Right forelimb (tissue), 1 donor: ENCODE results near the gene MMEL1.

ENCODE experiments used
- DNase-seq: peaks from one replicate; pipeline ENCODE4 v3.0.0-alpha.2; 2018

The MMEL1 gene

DNA sequence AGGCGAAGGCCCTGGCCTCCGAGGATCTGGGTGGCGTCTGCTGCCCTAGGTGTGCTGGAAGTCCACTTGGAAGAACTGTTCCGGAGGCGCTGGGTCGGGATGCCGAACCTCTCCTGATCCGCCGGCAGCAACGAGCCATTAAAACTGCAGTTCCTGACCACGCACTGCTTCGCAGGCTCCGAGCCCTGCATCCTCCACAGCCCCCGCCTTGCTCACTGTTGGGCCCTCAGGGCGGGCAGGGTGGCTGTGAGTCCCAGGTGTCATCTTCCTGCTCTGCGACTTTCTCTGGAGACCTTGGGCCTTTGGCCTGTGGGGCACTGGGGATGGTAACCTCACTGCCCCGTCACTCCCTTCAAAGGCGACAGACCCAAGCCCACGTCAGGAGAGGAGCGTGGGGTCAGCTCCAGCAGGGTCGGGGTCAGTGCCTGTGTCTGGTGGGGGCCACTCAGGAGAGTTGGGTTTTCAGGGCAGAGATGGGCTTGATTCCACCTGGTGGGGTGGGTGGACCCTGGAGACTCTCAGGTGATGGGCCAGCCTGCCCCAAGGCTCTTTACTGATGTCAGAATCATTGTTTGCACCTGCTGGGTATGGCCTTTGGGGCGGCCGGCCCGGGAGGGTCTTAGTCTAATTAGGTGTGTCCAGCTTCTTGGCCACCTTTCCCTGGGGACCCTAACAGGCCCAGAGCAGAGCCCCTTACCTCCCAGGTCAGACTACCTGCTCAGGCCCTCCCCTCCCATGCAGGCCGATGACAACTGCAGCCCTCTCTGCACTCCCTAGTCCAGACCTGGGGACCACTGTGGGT is 43.2 kb downstream of the MMEL1 start:
- peak; percentile 23 for DNase-seq

DNA sequence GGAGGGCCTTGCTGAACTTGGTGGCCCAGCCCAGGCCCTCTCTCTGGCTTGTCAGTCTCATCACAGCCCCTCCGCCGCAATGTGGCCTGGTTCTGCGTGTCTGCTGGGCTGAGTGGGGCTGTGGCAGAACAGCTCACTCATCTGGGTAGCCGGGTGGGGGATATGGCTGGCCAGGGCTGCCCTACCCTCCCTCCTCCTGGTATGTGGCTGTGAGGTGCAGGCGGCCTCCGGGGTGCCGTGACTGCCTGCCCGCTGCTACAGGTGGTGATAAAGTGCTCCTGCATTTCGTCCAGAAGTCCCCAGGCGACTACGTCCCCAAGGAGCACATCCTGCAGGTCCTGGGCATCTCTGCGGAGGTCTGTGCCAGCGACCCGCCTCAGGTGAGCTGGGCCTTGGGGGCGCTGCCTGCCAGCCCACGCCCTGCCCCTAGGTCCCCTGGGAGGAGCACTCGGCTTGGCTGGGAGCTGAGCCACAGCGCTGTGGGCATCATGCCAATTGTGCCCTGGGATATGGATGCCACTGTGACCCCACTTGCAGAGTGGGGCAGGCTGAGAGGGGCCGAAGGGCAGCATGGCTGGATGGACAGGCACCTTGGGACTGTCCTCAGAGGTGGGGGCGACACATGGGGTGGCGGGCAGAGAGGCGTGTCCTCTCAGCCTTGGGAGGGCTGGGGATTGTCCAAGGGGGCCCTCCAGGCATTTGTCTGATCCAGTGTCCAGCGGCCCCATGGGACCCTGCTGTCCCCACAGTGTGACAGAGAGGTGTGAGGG is 44.0 kb downstream of the MMEL1 start:
- peak; percentile 42 for DNase-seq

DNA sequence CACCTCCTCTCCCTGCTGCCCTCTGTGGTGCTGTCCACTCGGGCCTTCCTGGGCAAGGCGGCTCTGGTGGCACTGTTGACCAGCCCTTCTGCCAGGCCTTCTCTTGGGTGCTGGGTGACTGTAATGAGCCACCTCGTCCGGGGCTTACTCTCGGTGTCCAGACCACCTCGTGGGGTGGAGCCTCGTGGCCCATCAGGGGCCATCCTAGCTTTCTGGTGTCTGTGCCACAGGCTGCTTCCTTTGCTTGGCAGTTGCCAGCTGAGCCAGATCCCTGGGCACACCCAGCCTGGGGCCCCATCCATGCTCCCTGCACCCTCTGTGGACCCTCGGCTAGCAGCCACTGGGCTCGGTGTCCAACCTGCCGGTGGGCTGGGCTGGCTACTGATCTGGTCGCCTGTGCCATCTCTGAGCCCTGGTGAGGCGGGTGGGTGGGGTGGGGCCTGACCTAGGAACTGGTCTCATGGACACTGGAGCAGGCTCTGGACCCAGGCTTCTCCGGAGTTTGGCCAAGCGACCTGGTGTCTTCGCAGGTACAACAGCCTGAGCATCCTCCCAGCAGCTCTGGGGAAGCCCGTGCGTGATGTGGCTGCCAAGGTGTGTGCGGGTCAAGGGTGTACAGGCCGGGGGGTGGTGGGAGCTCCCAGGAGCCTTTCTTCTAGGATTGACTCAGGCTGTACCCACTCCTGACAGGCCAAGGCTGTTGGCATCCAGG is 44.8 kb downstream of the MMEL1 start:
- peak; percentile 41 for DNase-seq

DNA sequence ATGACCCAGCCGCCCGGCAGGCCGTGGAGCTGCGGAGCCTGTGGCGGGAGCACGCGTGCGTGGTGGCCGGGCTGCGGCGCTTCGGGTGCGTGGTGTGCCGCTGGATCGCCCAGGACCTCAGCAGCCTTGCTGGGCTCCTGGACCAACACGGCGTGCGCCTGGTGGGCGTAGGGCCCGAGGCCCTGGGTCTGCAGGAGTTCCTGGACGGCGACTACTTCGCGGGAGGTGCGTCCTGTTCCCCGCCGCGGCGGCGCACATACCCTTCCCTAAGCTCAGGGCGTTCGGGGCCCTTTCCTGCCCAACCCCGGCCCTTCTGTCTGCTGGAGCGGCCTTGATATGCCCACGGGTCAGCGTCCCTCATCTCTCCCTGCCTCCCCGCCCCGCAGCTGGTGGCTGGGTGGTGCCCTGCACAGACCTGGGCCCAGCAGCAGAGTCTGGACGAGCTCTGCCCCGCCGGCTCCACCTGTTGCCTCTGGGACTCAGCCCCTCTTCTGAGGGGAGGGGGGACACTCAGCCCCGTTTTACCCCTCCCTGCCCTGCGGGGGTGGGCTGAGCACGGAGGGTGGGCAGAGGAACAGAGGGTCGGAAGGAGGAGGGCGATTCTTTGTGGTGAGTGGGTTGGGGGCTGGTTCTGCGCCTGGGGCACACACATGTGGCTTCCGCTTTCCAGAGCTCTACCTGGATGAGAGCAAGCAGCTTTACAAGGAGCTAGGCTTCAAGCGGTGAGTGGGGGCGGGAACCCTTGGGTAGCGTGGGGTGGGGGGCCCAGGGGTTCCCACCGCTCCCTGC is 45.6 kb downstream of the MMEL1 start:
- DNase-seq, result no peak

DNA sequence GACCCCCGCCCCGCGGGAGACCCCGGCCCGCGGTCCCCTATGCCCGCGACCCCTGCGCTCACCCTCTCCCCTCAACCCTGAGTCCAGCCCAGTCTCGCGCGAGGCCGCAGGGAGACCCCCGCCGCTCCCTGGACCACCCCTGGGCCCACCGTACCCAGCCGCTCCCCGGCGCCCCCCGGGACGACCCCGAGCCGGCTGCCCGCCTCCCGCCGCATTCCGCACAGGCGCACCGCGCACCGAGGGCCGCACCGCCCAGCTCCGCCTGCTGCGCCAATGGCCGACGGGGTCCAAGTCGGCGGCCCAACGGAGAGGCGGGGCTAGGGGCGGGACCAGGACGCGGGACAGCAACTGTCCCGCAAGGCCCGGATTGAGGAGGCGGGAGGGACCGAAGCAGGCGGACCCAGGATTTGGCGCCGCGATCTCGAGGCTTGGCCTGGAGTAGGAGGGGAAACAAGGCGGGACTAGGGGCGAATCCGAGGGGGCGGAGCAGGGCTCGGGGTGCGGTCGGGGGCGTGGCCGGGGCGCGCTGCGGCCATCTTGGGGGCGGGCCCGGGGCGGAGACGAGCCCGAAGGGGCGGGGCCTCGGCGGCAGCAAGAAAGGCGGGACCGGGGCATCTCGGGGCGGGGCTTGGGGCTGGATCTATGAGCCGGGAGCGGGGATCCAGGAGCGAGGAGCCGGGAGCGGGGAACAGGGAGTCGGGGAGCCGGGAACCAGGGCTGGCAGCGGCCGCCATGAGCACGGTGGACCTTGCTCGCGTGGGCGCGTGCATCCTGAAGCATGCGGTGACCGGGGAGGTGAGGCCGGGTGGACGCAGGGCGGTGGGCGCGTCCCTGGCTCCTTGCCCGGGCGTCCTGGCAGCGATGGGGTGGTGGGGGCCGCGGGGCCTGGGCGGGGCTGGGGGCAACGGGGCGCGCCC is 46.4 kb downstream of the MMEL1 start, which contains the start of gene PRXL2B:
Gene PRXL2B, plus strand, starts transcription at position 624 of the 917 bp plus-strand sequence. Its CDS starts 109 bp downstream, at position 733.
- DNase-seq, result peak; percentile 100

DNA sequence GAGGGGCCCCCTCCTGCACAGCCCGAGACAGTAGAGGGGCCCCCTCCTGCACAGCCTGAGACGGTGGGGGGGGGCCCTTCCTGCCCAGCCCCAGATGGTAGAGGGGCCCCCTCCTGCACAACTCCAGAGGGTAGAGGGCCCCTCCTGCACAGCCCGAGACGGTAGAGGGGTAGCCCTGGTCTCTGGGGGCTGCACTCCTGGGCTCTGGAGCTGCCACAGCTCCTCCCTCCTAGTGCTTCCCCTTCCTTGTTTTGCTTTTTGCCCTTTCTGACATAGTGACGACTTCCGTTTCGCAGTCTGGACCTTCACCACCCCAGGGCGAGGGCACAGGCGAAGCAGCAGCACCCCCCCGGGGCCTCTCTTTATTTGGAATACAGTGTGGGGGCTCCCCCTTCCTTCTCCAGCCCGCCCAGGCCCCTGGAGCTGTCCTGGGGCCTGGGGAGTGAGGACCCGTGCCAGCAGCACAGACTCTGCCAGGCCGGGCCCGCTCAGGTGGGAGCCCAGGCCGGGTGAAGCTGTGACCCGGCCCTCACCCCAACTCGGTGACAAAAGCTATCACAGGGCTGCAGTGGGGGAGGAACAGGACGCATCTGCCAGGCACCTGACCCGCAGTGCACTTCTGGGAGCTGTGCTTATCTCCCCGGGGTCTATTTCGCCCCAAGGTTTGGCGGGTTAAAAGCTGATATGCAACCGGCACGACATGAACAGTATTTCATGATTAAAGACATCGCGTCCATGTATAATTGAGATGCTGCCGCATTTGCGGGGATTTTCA is 47.3 kb downstream of the MMEL1 start:
- peak; percentile 65 for DNase-seq

DNA sequence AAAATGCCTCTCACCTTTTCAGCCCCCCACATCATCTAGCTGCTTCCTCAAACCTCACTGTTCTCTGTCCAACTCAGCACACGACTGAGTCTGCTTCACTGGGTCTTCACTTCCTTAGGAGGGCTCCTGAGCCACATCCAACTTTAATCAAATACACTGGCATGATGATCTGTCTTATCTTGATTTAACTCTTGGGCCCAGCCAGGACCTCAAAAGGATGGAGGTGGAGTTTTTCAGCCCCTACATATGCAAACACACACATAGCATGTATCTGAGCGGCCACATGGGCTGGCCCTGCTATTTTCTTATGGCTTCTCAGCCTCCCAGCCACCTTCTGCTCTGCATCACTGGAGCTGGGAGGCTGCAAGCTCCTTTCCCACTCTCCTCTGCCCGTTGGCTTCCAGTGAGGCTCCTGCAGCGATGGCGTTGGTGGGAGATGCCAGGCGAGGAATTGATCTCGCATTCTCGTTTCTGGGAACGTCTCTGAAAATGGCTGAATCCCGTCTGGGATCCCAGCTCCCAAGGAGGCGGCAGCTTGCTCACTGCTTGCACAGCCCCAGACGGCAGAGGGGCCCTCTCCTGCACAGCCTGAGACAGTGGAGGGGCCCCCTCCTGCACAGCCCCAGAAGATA is 48.0 kb downstream of the MMEL1 start:
- peak; percentile 41 for DNase-seq

DNA sequence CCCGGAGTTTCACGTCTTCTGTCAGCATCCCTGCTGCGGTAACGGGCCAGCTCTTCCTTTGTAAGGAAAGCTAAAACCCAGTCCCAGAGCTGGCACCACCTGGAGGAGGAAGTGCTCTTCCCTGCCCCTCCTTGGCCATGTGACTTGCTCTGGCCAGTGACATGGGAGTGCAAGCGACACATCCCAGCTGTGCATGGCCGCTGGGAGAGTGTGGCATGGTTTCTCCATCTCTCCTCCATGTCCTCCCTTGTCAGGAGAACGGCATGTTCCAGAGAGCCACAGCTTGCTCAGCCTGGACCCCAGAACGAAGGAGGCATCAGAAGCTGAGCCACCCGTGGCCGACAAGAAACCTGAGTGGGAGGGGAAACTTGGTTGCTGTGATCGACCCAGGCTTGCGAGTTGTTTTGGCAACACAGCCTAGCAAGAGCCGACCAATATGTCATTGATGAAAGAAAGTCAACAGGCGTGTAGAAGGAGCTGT is 48.9 kb downstream of the MMEL1 start:
- peak; percentile 30 for DNase-seq

DNA sequence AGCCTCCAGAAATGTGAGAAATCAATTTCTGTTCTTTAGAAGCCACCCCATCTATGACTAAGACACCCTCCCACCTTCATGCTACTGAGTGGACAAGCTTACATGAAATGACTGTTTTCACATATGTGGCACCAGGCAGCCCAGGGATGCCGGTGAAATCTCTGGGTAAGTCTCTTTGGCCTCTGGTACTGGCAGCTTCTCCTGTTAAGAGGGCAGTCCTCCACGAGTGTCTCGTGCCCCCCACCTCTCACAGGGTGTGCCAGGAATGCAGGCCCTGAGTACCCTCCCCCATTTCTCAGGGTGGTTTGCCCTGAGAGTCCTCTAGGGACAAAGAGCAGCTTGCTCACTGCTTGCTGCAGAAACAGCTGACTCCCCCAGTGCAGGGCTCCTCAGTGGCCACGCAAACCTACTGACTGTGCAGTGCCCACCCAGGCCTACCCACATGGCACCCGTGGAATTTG is 49.5 kb downstream of the MMEL1 start:
- peak; percentile 24 for DNase-seq

DNA sequence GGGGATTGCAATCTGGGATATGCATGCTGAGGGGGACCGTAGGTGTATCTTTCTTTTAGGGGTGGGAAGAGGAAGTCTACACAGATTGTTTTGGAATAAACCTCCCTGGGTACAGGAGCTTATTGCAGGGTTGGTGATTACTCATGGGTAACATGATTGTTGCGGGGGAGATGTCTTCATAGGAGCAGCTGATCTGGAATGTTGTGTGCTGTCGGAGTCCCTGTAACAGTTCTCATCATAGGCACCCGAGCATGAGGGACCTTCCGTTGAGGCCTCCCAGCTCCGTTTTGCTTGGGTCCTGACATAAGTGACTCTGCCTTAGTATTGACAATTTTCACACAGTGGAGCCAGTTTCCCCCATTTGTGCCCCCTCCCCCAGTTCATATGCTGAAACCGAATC is 50.4 kb downstream of the MMEL1 start:
- no peak for DNase-seq

DNA sequence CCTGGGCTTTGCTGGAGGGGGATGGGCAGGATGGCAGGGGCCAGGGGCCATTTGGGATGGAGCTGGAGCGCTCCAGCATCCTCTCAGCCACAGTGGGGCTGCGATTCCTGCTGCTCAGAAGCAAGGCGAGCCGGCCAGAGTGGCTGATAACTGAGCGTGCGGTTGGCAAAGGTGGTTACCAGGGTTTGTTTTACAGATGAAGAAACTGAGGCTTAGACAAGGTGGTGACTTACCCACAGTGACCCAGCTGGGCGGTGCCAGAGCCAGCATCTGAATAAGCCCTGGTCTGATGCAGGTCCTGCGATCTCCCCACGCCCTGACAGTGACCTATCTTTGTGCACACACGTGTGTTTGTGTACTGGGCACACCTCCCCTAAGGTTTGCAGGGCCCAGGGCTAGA is 52.1 kb downstream of the MMEL1 start:
- no peak for DNase-seq

DNA sequence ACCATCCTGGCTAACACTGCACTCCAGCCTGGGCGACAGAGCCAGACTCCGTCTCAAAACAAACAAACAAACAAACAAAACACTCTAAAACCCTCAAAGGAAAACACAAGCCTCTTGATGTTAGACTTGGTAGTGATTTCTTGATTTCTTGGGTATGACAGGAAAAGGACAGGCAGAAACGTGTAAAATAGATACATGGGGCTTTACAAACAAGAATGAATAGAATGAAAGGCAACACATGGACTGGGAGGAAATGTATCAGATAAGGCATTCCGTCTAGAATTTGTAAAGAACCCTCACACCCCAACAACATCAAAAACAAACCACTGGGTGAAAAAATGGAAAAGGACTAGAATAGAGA is 54.1 kb downstream of the MMEL1 start:
- no peak for DNase-seq

DNA sequence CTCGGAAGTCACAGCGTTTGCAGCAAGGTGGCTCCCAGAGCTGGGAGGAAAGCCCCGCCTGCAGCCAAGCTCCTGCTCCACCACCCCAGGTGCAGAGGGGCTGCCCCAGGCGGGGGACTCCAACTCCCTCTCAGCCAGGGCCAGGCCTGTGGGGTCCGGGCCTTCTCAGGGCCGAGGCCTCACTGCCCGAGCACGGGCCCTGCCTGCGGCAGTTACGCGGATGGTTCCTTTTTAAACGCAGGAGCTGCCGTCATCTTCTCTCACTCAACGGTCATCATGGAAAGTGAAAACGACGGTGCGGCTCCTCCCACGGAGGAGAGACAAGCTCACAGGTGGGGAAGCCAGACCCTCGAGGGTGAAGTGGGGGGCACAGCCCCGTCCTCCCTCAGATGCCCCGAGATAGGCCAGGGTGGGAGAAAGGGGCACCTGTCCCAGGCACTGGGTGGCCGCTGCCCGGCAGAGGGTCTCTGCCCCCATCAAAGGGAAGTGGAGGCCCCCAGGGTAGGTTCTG is 55.2 kb downstream of the MMEL1 start:
- peak; percentile 34 for DNase-seq

DNA sequence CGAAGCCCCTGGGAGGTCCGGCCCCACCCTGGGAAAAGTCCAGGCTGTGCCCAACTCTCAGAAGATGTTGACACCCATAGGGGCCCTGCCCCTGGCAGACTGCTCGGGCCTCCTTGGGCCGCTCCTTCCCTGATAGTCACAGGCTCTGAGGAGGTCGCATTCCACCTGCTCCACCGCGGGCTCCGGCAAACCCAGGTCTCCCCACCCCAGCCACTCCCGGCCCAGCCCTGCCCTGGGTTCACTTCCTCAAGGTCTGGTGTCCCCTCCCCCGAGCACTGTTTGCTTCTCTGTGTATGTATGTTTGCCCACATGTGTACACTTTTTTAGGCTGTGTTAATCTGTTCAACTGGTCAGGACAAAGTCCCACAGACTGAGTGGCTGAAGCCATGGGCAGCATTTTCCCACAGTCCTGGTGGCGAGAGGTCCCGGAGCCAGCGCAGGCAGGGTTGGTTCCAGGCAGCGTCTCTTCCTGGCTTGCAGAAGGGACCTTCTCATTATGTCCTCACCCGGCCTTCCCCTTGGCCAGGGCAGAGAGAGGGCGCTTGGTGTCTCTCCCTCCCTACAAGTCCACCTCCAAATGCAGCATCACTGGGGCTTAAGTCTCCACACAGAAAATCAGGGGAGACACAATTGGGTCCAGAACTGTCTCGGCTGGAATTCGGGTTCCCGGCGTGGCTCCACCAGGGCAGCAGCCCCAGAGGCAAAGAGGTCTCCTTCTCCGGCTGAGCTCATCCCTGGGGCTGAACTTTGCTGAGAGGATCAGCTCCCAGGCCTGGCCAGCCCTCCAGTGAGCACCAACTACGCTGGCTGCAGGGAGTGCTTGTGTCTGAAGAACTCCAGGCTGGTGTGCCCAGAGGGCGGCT is 56.8 kb downstream of the MMEL1 start:
- peak; percentile 36 for DNase-seq

DNA sequence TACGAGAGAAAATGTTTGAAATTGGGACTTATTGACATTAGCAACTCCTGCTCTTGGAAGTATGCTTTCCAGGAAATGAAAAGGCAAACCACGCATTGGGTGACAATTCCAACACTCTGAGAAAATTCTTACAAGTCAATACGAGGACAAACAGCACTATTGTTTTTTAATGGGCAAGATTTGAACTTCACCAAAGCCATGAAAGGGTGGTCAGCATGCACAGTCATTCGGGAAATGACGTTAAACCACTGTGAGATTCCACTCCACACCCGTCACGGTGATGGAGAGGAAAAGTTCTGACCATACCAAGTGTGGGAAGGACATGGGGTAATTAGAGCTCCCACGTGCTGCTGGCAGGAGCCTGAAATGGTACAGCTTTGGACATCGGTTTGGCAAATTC is 58.5 kb downstream of the MMEL1 start:
- no peak for DNase-seq

DNA sequence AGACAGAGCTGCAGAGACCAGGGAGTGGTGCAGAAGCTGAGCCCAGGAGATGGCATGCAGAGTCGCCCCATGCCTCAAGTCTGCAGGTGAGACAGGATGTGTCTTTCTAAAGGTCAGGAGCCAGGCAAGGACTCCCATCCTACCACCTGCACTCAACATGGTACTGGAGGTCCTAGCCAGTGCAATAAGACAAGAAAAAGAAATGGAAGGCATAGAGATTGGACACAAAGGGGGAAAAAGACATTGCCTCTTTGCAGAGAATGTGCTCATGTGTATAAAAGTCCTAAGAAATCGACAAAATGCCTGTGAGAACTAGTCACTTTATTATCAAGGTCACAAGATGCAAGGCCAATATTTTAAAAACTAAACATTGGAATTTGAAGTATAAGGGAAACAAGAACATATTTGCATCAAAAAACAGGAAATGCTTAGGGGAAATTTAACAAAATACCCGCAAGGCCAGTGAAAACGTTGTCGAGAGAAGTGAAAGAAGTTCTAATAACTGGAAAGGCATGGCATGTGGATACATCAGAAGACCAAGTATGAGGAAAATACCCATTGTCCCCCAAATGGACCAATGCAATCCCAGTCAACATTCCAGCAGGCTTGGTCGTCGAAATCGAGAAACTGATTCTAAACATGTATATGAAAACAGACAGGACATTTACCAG is 59.4 kb downstream of the MMEL1 start:
- DNase-seq, result no peak

DNA sequence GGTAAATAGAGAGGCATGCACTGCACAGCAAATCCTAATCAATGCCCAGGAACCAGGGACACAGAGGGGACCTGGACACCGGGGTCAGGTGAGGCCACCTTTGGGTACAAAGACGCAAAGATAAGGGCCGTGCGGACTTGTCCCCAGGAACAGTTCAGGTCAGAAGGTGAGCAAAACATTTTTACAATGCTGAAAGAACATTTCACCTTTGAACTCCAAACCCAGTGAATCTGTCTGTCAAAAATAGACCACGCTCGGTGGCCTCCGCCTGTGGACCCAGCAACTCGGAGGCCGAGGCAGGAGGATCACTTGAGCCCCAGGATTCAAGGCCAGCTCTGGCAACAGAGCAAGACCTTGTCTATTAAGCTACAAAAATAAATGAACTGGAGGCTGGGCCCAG is 61.5 kb downstream of the MMEL1 start:
- DNase-seq, result no peak

DNA sequence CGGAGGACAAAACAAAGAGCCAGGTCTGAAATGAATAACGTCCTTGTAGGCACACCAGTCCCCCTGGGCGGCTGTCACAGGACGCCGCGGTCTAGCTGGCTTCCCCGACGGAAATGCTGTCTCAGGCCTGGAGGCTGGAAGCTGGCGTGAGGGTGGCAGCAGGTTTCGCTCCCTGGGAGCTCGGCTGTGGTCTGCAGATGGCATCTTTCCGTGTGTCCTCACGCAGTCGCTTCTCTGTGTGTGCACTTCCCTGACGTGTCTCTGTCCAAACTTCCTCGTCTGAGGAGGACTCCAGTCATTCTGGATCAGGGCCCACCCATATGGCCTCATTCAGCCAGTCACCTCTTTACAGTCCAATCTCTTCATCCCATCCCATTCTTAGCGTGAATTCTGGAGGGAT is 62.5 kb downstream of the MMEL1 start:
- no peak for DNase-seq
